Ovary (tissue), 3 donors: Measurements from ENCODE around the gene CASP7.

Experiments used
- CTCF ChIP-seq, 3 donors: fragments of 450-650 bp in 2 of 3; fragments of 200-600 bp in 1 of 3; IDR thresholded peaks; one replicate each; pipeline versions ENCODE4 v1.5.1 to v1.8.0; 2016 to 2022; ENCODE audit warnings: antibody characterized with exemption in 3 of 3, mild to moderate bottlenecking in 1 of 3
- EP300 ChIP-seq: sonication (generic); formaldehyde crosslinking; IDR thresholded peaks from one replicate; pipeline ENCODE4 v1.6.1; 2017; ENCODE audit warnings: antibody characterized with exemption
- POLR2A ChIP-seq: fragments of 450-650 bp; IDR thresholded peaks from one replicate; pipeline ENCODE4 v1.6.1; 2017; ENCODE audit warnings: antibody characterized with exemption, mild to moderate bottlenecking, moderate library complexity
- donor health status: DM: no; HTN: no; CAD: no.

GRCh38 chr10:113735913-113736312 is 56.2 kb downstream of the CASP7 start:
- TF ChIP-seq CTCF (IDR thresholded peaks at IDR 0.05), result no peak
- TF ChIP-seq EP300, result no peak
- no peak for TF ChIP-seq POLR2A
